Measurements from ENCODE around the gene TPM1.

The TPM1 gene

DNA sequence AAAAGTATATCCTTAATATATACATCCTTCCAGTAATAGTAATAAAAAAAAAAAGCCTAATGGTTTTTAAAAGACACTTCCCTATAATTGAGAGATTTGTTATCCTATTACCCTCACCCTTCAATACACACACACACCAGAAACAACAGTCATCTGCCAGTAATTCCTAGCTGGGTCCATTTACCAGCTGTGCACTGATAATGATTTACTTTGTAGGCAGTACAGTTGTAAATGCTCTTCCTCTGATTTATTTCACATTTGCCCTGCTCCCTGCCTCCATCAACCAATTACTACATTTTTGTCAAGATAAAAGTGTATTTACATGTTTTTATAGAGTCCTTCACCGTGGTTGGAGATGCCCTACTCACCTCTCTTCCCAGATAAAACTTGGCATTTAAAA lies 12.4 kb downstream of the TPM1 start:
- TF ChIP-seq, protein P1, sequence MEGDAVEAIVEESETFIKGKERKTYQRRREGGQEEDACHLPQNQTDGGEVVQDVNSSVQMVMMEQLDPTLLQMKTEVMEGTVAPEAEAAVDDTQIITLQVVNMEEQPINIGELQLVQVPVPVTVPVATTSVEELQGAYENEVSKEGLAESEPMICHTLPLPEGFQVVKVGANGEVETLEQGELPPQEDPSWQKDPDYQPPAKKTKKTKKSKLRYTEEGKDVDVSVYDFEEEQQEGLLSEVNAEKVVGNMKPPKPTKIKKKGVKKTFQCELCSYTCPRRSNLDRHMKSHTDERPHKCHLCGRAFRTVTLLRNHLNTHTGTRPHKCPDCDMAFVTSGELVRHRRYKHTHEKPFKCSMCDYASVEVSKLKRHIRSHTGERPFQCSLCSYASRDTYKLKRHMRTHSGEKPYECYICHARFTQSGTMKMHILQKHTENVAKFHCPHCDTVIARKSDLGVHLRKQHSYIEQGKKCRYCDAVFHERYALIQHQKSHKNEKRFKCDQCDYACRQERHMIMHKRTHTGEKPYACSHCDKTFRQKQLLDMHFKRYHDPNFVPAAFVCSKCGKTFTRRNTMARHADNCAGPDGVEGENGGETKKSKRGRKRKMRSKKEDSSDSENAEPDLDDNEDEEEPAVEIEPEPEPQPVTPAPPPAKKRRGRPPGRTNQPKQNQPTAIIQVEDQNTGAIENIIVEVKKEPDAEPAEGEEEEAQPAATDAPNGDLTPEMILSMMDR (IDR thresholded peaks at IDR 0.05; ENCODE audit: low read length, missing control alignments): no peak
- no peak for DNase-seq (ENCODE audit: low read depth)
- H3K4me3 ChIP-seq (replicated peaks; ENCODE audit: low read depth, low read length): no peak overlapping the region

DNA sequence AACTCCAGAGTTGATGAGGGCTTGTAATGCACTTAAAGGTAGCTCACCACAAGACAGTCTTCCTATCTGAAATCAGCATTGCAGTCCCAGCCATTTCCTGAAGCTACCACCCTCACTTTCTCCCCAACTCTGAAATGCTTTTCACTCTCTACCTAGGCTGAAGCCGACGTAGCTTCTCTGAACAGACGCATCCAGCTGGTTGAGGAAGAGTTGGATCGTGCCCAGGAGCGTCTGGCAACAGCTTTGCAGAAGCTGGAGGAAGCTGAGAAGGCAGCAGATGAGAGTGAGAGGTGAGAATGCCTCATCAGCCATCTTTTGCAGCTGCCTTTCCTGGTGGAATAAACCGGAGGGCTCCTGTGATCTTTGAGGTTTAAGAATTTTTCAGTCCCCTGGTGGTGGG lies 14.3 kb downstream of the TPM1 start:
- TF ChIP-seq, protein P1 (IDR thresholded peaks at IDR 0.05; ENCODE audit: low read length, missing control alignments): no peak
- H3K4me3 ChIP-seq (replicated peaks; ENCODE audit: low read depth, low read length): no peak overlapping the region
- no peak for DNase-seq (ENCODE audit: low read depth)

GRCh38 chr15:63057468-63058345 lies 15.2 kb downstream of the TPM1 start:
- no peak for DNase-seq (ENCODE audit: low read depth)
- TF ChIP-seq, protein P1 (IDR thresholded peaks at IDR 0.05; ENCODE audit: low read length, missing control alignments): no peak

DNA sequence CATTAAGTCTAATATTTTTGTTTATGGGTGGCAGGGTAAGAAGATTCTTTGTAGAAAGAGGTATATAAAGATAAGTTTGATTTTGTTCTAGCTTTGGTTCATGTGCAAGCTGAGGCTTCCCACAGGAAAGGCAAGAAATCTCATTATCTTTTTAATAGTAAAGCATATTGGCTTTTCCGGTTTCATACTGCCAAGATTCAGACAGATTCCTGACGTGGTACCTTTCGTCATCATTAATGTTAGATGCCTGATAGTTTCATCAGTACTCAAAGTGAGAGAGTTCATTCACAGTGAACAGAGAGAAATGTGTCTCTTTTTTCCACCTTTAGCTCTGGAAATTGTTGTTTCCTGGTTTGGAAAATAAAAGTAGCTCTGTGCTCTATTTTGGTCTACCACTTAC lies 16.5 kb downstream of the TPM1 start:
- DNase-seq (ENCODE audit: low read depth): no peak
- TF ChIP-seq, protein P1 (IDR thresholded peaks at IDR 0.05; ENCODE audit: low read length, missing control alignments): no peak
- no peak overlapping the region for H3K4me3 ChIP-seq (replicated peaks; ENCODE audit: low read depth, low read length)

More at GRCh38 chr15:63057468-63058345, 15.2 kb downstream of the TPM1 start:
- H3K4me3 ChIP-seq (replicated peaks; ENCODE audit: low read depth, low read length): no peak overlapping the region

- TF ChIP-seq, protein P1 (IDR thresholded peaks at IDR 0.05; ENCODE audit: low read length, missing control alignments): no peak
- H3K4me3 ChIP-seq (replicated peaks; ENCODE audit: low read depth, low read length): no peak overlapping the region
- no peak for DNase-seq (ENCODE audit: low read depth)
Observed at GRCh38 chr15:63059573-63060216, 17.1 kb downstream of the TPM1 start.

GRCh38 chr15:63060699-63061098 lies 18.2 kb downstream of the TPM1 start:
- H3K4me3 ChIP-seq (replicated peaks; ENCODE audit: low read depth, low read length): no peak overlapping the region
- DNase-seq (ENCODE audit: low read depth): no peak
- TF ChIP-seq, protein P1 (IDR thresholded peaks at IDR 0.05; ENCODE audit: low read length, missing control alignments): no peak

Data from fibroblast of pulmonary artery (primary cell).